HepG2 (cell line): ENCODE data around the gene MYH7. TPM values are rescaled to one million over a fixed set of nuclear protein-coding genes. Genes with fewer than 3 reads are reported as not detected.

Experiments
- ATAC-seq: fragments of 200-7000 bp; cut with Tn5 transposase; 3 replicates; pipeline ENCODE4 v1.9.1; 2020; ENCODE audit warnings: mild to moderate bottlenecking, moderate library complexity
- BruUV-seq: library from RNA; stranded (reverse); fragments of 400-500 nt; replicated peaks from 2 replicates; lab custom pipeline; 2021; lab: Mats Ljungman, UMichigan
- CTCF ChIA-PET: fragments of 300-600 bp; formaldehyde crosslinking; extraction: SDS; loops from one replicate; lab custom pipeline; 2021; ENCODE audit warnings: low total read pairs, inconsistent platforms, low intra/inter-chr PET ratio; lab: Yijun Ruan, JAX
- POLR2A ChIA-PET: fragments of 350-600 bp; sonication (Branson Sonifier 250); formaldehyde crosslinking; loops from one replicate; lab custom pipeline; 2020; ENCODE audit warnings: antibody characterized with exemption, inconsistent platforms; lab: Yijun Ruan, JAX
- DNase-seq: peaks from one replicate; pipeline ENCODE4 v3.0.0-alpha.2; 2015; ENCODE audit warnings: low spot score
- FAIRE-seq: peaks from 3 replicates; lab custom pipeline; 2011; peaks lifted over from hg19 to GRCh38; lab: Jason Lieb, UNC
- H2AFZ ChIP-seq: one replicate; pipeline ENCODE4 v1.6.1; 2011; ENCODE audit warnings: low read length, inconsistent platforms
- H3K27ac ChIP-seq: fragments of 300-600 bp; 3 replicates; pipeline ENCODE4 v1.8.0; 2011; ENCODE audit warnings: mixed run types, mild to moderate bottlenecking, mixed read lengths, low read length, inconsistent platforms; ENCODE audit not compliant: insufficient read depth; ENCODE audit errors: extremely low read length
- H3K27me3 ChIP-seq, 2 experiments: fragments of 200-600 bp in 1 of 2; 2 replicates in 1 of 2; 3 replicates in 1 of 2; pipeline versions ENCODE4 v1.6.0 to v1.8.0; 2011; ENCODE audit warnings: low read length in 2 of 2, mild to moderate bottlenecking in 2 of 2, moderate library complexity in 2 of 2, inconsistent platforms in 1 of 2; ENCODE audit not compliant: insufficient read depth in 2 of 2, control insufficient read depth in 1 of 2
- H3K36me3 ChIP-seq, 2 experiments: fragments of 200-600 bp in 1 of 2; replicated peaks in 1 of 2; 2 replicates in 1 of 2; 3 replicates in 1 of 2; pipeline versions ENCODE4 v1.5.1 to v1.8.0; 2011; ENCODE audit warnings: low read length in 2 of 2, inconsistent platforms in 1 of 2; ENCODE audit not compliant: insufficient read depth in 2 of 2, control insufficient read depth in 1 of 2
- H3K4me1 ChIP-seq: 2 replicates; pipeline ENCODE4 v1.5.1; 2012; ENCODE audit warnings: low read length, inconsistent platforms; ENCODE audit not compliant: insufficient read depth
- H3K4me2 ChIP-seq: 2 replicates; pipeline ENCODE4 v1.6.0; 2011; ENCODE audit warnings: low read depth, low read length, inconsistent platforms
- H3K4me3 ChIP-seq, 3 experiments: fragments of 200-600 bp in 1 of 3; sonication (generic), shearing (Covaris generic) in 1 of 3; replicated peaks in 1 of 3; 2 replicates each; pipeline ENCODE4 v1.5.1; 2011 to 2016; ENCODE audit warnings: low read length in 3 of 3, inconsistent platforms in 2 of 3, low read depth in 2 of 3, mild to moderate bottlenecking in 2 of 3, control low read depth in 1 of 3, mixed read lengths in 1 of 3; ENCODE audit not compliant: insufficient read depth in 1 of 3
- H3K79me2 ChIP-seq: one replicate; pipeline ENCODE4 v1.6.1; 2011; ENCODE audit warnings: low read length, inconsistent platforms; ENCODE audit not compliant: insufficient read depth
- H3K9ac ChIP-seq: 2 replicates; pipeline ENCODE4 v1.6.0; 2011; ENCODE audit warnings: mild to moderate bottlenecking, low read depth, low read length, inconsistent platforms; ENCODE audit not compliant: insufficient read depth
- H3K9me3 ChIP-seq: 2 replicates; pipeline ENCODE4 v1.5.1; 2012; ENCODE audit warnings: mild to moderate bottlenecking, low read length
- H4K20me1 ChIP-seq: 2 replicates; pipeline ENCODE4 v1.6.0; 2011; ENCODE audit warnings: inconsistent platforms, mild to moderate bottlenecking, low read length, moderate library complexity; ENCODE audit not compliant: insufficient read depth
- BHLHE40 ChIP-seq: IDR thresholded peaks from 2 replicates; pipeline ENCODE4 v1.6.1; 2011; ENCODE audit warnings: low read length, improper control_type of control experiment
- HCFC1 ChIP-seq: fragments of 150-350 bp; IDR thresholded peaks from 2 replicates; pipeline ENCODE4 v1.6.1; 2014; ENCODE audit warnings: low read depth, low read length
- NCOR1 ChIP-seq: fragments of 200-600 bp; sonication (generic); IDR thresholded peaks from 2 replicates; pipeline ENCODE4 v1.7.0; 2017; ENCODE audit warnings: antibody characterized with exemption, low read length, borderline replicate concordance
- NR2C2 ChIP-seq: sonication (generic); formaldehyde crosslinking; IDR thresholded peaks from 2 replicates; pipeline ENCODE4 v1.4.0; 2020; ENCODE audit warnings: missing genetic modification reagents, mild to moderate bottlenecking, moderate library complexity, borderline replicate concordance
- RELA ChIP-seq: sonication (generic); formaldehyde crosslinking; IDR thresholded peaks from 2 replicates; pipeline ENCODE4 v1.4.0; 2020; ENCODE audit warnings: missing genetic modification reagents
- SP4 ChIP-seq: sonication (generic); formaldehyde crosslinking; IDR thresholded peaks from 2 replicates; pipeline ENCODE4 v1.8.1; 2023; ENCODE audit warnings: mild to moderate bottlenecking, missing genetic modification reagents
- ZFP41 ChIP-seq: sonication (generic); formaldehyde crosslinking; IDR thresholded peaks from 2 replicates; pipeline ENCODE4 v1.4.0; 2020; ENCODE audit warnings: mild to moderate bottlenecking, missing genetic modification reagents, borderline replicate concordance
- ZNF839 ChIP-seq: sonication (generic); formaldehyde crosslinking; IDR thresholded peaks from 2 replicates; pipeline ENCODE4 v1.4.0; 2020; ENCODE audit warnings: missing genetic modification reagents, mild to moderate bottlenecking, borderline replicate concordance
- ZSCAN20 ChIP-seq: sonication (generic); formaldehyde crosslinking; IDR thresholded peaks from 2 replicates; pipeline ENCODE4 v1.4.0; 2020; ENCODE audit warnings: missing genetic modification reagents, mild to moderate bottlenecking, borderline replicate concordance
- WGBS: methylation state at CpG from one replicate; pipeline ENCODE4 v1.1.6; 2017; ENCODE audit warnings: low lambda C conversion rate; 5-methylcytosine and 5-hydroxymethylcytosine counted together
- in situ Hi-C: cut with HindIII; loops from 2 replicates; pipeline ENCODE4 v1.10.0; 2017; ENCODE audit warnings: low pct_unique_long_range_greater_than_20kb; ENCODE audit not compliant: extremely low pct_ligation_motif_present
- intact Hi-C: fragments of 100-400 bp; cut with micrococcal nuclease; formaldehyde crosslinking; loops from one replicate; pipeline ENCODE4 v1.10.0; 2022; ENCODE audit not compliant: unreplicated experiment
- polyA plus RNA-seq, 8 experiments: library from polyadenylated mRNA; depleted of rRNA in 3 of 8; stranded (reverse) in 7 of 8; unstranded in 1 of 8; fragments of >200 nt; fragmentation: Illumina TruSeq in 4 of 8; extraction: Trizol in 4 of 8; gene quantifications; 2 replicates each; pipeline versions ENCODE4 v1.2.1 to v1.2.3, GENCODE V29; 2011 to 2016; ENCODE audit warnings: low read depth in 4 of 8, missing spikeins in 1 of 8, mixed read lengths in 1 of 8; ENCODE audit not compliant: insufficient read depth in 1 of 8
- total RNA-seq, 5 experiments: library from RNA; depleted of rRNA; stranded (reverse); fragments of >200 nt; fragmentation: Illumina TruSeq; extraction: Trizol; gene quantifications; 2 replicates each; pipeline ENCODE4 v1.2.3, GENCODE V29; 2016; ENCODE audit warnings: low read depth in 1 of 5
- TF ChIP-seq, protein P1 (sequence below): sonication (generic); formaldehyde crosslinking; IDR thresholded peaks from 2 replicates; pipeline ENCODE4 v1.5.0; 2020; ENCODE audit warnings: missing genetic modification reagents
- TF ChIP-seq, protein P2 (sequence below): sonication (generic); formaldehyde crosslinking; IDR thresholded peaks from 2 replicates; pipeline ENCODE4 v1.8.0; 2022; ENCODE audit warnings: missing genetic modification reagents, mild to moderate bottlenecking, borderline replicate concordance
- TF ChIP-seq, protein P3 (sequence below): sonication (generic); formaldehyde crosslinking; IDR thresholded peaks from 2 replicates; pipeline ENCODE4 v1.4.0; 2020; ENCODE audit warnings: missing genetic modification reagents

MYH7 gene
- total and polyA plus RNA-seq, 2 of the 13 experiments (the other 11 are each of a cell fraction or from before 2014, with no cell fraction given) = 0.04 TPM; not detected in 1

GRCh38 chr14:23401291-23401690 lies 34.2 kb downstream of the MYH7 start:
- Histone ChIP-seq H3K4me3 (no peak overlapping the region), H3K9me3 (no peaks in the 10 kb centered on the region), H3K79me2 (no peaks in the 10 kb centered on the region), H3K9ac (no peak overlapping the region), H4K20me1 (no peaks in the 10 kb centered on the region), H3K27me3 (peaks cover 41 to 90% of the 10 kb centered on the region in 2 experiments; a peak in 4 of 5 replicates), H3K27ac (no peak overlapping the region), H3K36me3 (no peaks in the 10 kb centered on the region), H2AFZ (no peak overlapping the region), H3K4me1 (no peaks in the 10 kb centered on the region), H3K4me2 (no peak overlapping the region)
- DNase-seq (no peak), ATAC-seq (no peak), FAIRE-seq (no peak)
- WGBS = 20% methylated on average over 4 of the region's 4 CpGs
- ChIA-PET CTCF (no interaction called here), POLR2A (no interaction called here)
- in situ Hi-C loops = no loop called here
- no TSS peak for BruUV-seq
- 0 out of 2 replicates have a peak, but pooled peaks have one; percentile 13 for TF ChIP-seq ZNF839 (CRISPR knock-in tag)
- TF ChIP-seq ZSCAN20 (CRISPR knock-in tag) = no peak
- no peak for TF ChIP-seq ZFP41 (CRISPR knock-in tag)
- TF ChIP-seq HCFC1 = 0 out of 2 replicates have a peak, but pooled peaks have one; percentile 15
- no peak for TF ChIP-seq NCOR1
- TF ChIP-seq SP4 (CRISPR knock-in tag) = no peak
- no peak for TF ChIP-seq BHLHE40
- TF ChIP-seq, protein P1, sequence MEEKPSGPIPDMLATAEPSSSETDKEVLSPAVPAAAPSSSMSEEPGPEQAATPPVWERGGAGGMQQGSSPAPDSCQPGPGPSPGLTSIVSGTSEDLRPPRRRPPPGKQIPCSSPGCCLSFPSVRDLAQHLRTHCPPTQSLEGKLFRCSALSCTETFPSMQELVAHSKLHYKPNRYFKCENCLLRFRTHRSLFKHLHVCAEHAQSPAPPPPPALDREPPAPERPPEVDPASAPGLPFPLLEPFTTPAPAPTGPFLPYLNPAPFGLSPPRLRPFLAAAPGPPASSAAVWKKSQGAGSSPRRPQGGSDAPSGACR (CRISPR knock-in tag) = no peak
- no peak for TF ChIP-seq NR2C2 (CRISPR knock-in tag)
- TF ChIP-seq RELA (CRISPR knock-in tag) = no peak
- TF ChIP-seq, protein P2, sequence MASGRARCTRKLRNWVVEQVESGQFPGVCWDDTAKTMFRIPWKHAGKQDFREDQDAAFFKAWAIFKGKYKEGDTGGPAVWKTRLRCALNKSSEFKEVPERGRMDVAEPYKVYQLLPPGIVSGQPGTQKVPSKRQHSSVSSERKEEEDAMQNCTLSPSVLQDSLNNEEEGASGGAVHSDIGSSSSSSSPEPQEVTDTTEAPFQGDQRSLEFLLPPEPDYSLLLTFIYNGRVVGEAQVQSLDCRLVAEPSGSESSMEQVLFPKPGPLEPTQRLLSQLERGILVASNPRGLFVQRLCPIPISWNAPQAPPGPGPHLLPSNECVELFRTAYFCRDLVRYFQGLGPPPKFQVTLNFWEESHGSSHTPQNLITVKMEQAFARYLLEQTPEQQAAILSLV (CRISPR knock-in tag) = no peak
- TF ChIP-seq, protein P3, sequence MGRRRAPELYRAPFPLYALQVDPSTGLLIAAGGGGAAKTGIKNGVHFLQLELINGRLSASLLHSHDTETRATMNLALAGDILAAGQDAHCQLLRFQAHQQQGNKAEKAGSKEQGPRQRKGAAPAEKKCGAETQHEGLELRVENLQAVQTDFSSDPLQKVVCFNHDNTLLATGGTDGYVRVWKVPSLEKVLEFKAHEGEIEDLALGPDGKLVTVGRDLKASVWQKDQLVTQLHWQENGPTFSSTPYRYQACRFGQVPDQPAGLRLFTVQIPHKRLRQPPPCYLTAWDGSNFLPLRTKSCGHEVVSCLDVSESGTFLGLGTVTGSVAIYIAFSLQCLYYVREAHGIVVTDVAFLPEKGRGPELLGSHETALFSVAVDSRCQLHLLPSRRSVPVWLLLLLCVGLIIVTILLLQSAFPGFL (CRISPR knock-in tag) = no peak
- intact Hi-C loops = no loop called here
